Loucy (cell line): ENCODE data around the gene TAS2R43.

Experiments used
- H2AFZ ChIP-seq: fragments of 200-600 bp; sonication (generic); 2 replicates; pipeline ENCODE4 v1.6.0; 2016; ENCODE audit warnings: antibody characterized with exemption, mild to moderate bottlenecking, low read length, moderate library complexity
- H3F3A ChIP-seq: fragments of 200-600 bp; 2 replicates; pipeline ENCODE4 v1.6.0; 2016; ENCODE audit warnings: antibody characterized with exemption, low read depth, mild to moderate bottlenecking
- H3K27me3 ChIP-seq: fragments of 200-600 bp; sonication (generic); 2 replicates; pipeline ENCODE4 v1.6.1; 2014; ENCODE audit warnings: low read length, mild to moderate bottlenecking; ENCODE audit not compliant: insufficient read depth, poor library complexity, severe bottlenecking
- H3K36me3 ChIP-seq: fragments of 200-600 bp; sonication (generic); 2 replicates; pipeline ENCODE4 v1.6.1; 2016; ENCODE audit warnings: low read length; ENCODE audit not compliant: insufficient read depth
- H3K4me1 ChIP-seq: fragments of 200-600 bp; sonication (generic); 2 replicates; pipeline ENCODE4 v1.5.1; 2014; ENCODE audit warnings: low read length, mild to moderate bottlenecking; ENCODE audit not compliant: insufficient read depth, poor library complexity, severe bottlenecking
- H3K4me2 ChIP-seq: fragments of 200-600 bp; sonication (generic); 2 replicates; pipeline ENCODE4 v1.6.0; 2014; ENCODE audit warnings: antibody characterized with exemption, low read length, low read depth, mild to moderate bottlenecking; ENCODE audit not compliant: poor library complexity, severe bottlenecking
- H3K4me3 ChIP-seq: fragments of 200-600 bp; sonication (generic); 2 replicates; pipeline ENCODE4 v1.5.1; 2014; ENCODE audit warnings: low read length, mild to moderate bottlenecking, mixed read lengths; ENCODE audit not compliant: poor library complexity, severe bottlenecking
- H3K79me2 ChIP-seq: fragments of 200-600 bp; sonication (generic); 2 replicates; pipeline ENCODE4 v1.6.1; 2014; ENCODE audit warnings: low read length; ENCODE audit not compliant: insufficient read depth
- H3K9ac ChIP-seq: fragments of 200-600 bp; sonication (generic); 2 replicates; pipeline ENCODE4 v1.6.0; 2014; ENCODE audit warnings: mild to moderate bottlenecking, low read depth, low read length, moderate library complexity; ENCODE audit not compliant: poor library complexity, severe bottlenecking
- H3K9me2 ChIP-seq: fragments of 200-600 bp; sonication (generic); replicated peaks from 2 replicates; pipeline ENCODE4 v1.6.1; 2016; ENCODE audit warnings: low read depth, low read length, mixed read lengths
- H3K9me3 ChIP-seq: fragments of 200-600 bp; sonication (generic); 2 replicates; pipeline ENCODE4 v1.6.1; 2014; ENCODE audit warnings: mild to moderate bottlenecking, antibody characterized with exemption, low read length, low read depth; ENCODE audit not compliant: insufficient read depth
- H4K20me1 ChIP-seq: fragments of 200-600 bp; sonication (generic); 2 replicates; pipeline ENCODE4 v1.6.0; 2014; ENCODE audit warnings: antibody characterized with exemption, low read length, mild to moderate bottlenecking; ENCODE audit not compliant: insufficient read depth, poor library complexity, severe bottlenecking
- EZH2phosphoT487 ChIP-seq: fragments of 200-600 bp; IDR thresholded peaks from 2 replicates; pipeline ENCODE4 v1.6.1; 2018; ENCODE audit warnings: antibody characterized with exemption, mild to moderate bottlenecking, moderate library complexity, borderline replicate concordance
- TF ChIP-seq, protein P1 (sequence below): fragments of 200-600 bp; sonication (generic); conservative IDR thresholded peaks from 2 replicates; pipeline ENCODE4 v1.5.1; 2014; ENCODE audit warnings: mild to moderate bottlenecking, antibody characterized with exemption, low read length

Gene TAS2R43

DNA sequence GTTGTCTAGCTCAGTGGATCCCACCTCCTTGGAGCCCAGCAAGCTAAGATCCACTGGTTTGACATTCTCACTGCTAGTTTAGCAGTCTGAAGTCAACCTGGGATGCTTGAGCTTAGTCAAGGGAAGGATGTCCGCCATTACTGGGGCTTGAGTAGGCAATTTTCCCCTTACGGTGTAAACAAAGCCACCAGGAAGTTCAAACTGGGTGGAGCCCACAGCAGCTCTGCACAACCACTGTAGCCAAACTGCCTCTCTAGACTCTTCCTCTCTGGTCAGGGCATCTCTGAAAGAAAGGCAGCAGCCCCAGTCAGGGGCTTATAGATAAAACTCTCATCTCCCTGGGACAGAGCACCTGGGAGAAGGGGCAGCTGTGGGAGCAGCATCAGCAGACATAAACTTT is 16.7 kb upstream of the TAS2R43 start:
- H3K79me2 ChIP-seq = peaks cover 3% of the 10 kb centered on the region; the same call in 1 of the 2 replicates

DNA sequence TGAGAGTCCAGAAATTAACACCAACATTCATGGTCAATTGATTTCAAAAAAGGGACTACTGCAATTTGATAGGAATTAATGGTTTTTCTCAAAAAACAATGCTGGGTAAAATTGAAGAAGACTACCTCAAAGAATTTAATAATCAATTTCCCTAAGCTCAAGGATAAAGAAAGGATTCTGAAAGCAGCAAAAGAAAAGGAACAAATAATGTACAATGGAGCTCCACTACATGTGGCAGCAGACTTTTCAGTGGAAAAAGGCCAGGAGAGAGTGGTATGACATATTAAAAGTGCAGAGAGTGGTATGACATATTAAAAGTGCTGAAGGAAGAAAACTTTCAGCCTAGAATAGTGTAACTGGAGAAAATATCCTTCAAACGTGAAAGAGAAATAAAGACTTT is 15.6 kb upstream of the TAS2R43 start:
- no peaks in the 10 kb centered on the region for H3K4me1 ChIP-seq
- no peaks in the 10 kb centered on the region for H3K9me3 ChIP-seq
- H3K4me3 ChIP-seq = no peak overlapping the region
- H3K36me3 ChIP-seq = no peaks in the 10 kb centered on the region
- no peak overlapping the region for H3K4me2 ChIP-seq
- no peaks in the 10 kb centered on the region for H3F3A ChIP-seq
- H2AFZ ChIP-seq = no peak overlapping the region
- no peaks in the 10 kb centered on the region for H3K9me2 ChIP-seq
- no peaks in the 10 kb centered on the region for H3K27me3 ChIP-seq
- peaks cover 3% of the 10 kb centered on the region; the same call in 1 of the 2 replicates for H3K79me2 ChIP-seq
- no peaks in the 10 kb centered on the region for H4K20me1 ChIP-seq
- no peak overlapping the region for H3K9ac ChIP-seq
- TF ChIP-seq, protein P1, sequence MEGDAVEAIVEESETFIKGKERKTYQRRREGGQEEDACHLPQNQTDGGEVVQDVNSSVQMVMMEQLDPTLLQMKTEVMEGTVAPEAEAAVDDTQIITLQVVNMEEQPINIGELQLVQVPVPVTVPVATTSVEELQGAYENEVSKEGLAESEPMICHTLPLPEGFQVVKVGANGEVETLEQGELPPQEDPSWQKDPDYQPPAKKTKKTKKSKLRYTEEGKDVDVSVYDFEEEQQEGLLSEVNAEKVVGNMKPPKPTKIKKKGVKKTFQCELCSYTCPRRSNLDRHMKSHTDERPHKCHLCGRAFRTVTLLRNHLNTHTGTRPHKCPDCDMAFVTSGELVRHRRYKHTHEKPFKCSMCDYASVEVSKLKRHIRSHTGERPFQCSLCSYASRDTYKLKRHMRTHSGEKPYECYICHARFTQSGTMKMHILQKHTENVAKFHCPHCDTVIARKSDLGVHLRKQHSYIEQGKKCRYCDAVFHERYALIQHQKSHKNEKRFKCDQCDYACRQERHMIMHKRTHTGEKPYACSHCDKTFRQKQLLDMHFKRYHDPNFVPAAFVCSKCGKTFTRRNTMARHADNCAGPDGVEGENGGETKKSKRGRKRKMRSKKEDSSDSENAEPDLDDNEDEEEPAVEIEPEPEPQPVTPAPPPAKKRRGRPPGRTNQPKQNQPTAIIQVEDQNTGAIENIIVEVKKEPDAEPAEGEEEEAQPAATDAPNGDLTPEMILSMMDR = no peak

More for the DNA sequence above, 16.7 kb upstream of the TAS2R43 start:
- Histone ChIP-seq H3K27me3 (no peaks in the 10 kb centered on the region), H3K9me3 (no peaks in the 10 kb centered on the region), H2AFZ (no peak overlapping the region), H3K36me3 (no peaks in the 10 kb centered on the region), H4K20me1 (no peaks in the 10 kb centered on the region), H3K9me2 (no peaks in the 10 kb centered on the region), H3K9ac (no peak overlapping the region), H3K4me3 (no peak overlapping the region), H3K4me2 (no peak overlapping the region), H3K4me1 (no peaks in the 10 kb centered on the region), H3F3A (no peaks in the 10 kb centered on the region)
- TF ChIP-seq, protein P1 = no peak
- TF ChIP-seq EZH2phosphoT487 = no peak

DNA sequence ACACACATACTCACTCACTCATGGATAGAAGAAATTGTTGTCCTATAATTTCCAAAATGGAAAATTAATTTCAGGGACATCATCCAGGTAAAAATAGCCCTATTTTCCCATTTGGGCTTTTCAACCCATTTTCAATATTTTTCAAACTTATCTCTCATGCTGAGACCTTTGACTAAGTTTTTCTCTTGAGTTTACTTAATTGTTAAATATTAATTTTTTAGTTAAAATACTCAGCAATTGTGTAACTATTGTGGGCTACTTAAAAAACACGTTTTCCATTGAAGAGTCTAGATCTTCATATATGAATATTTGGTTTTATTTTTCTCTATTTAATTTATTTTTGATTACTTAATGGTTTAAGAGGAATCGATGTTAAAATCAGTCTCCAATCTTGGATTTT is 14.2 kb upstream of the TAS2R43 start:
- H3K9me3 ChIP-seq = no peaks in the 10 kb centered on the region
- H3K36me3 ChIP-seq = no peaks in the 10 kb centered on the region
- no peaks in the 10 kb centered on the region for H4K20me1 ChIP-seq
- no peaks in the 10 kb centered on the region for H3K9me2 ChIP-seq
- no peak overlapping the region for H3K9ac ChIP-seq
- peaks cover 3% of the 10 kb centered on the region; the same call in 1 of the 2 replicates for H3K79me2 ChIP-seq
- no peak overlapping the region for H3K4me3 ChIP-seq
- H2AFZ ChIP-seq = no peak overlapping the region
- no peaks in the 10 kb centered on the region for H3F3A ChIP-seq
- H3K4me1 ChIP-seq = no peaks in the 10 kb centered on the region
- H3K4me2 ChIP-seq = no peak overlapping the region
- TF ChIP-seq EZH2phosphoT487 = no peak
- TF ChIP-seq, protein P1 = no peak
- no peaks in the 10 kb centered on the region for H3K27me3 ChIP-seq
